Parathyroid adenoma (tissue), 2 donors: ENCODE data around the gene CDH4.

Source experiments
- H2AFZ ChIP-seq: fragments of 300-600 bp; sonication (generic); one replicate; pipeline ENCODE4 v1.7.0; 2017; ENCODE audit warnings: antibody characterized with exemption, mild to moderate bottlenecking
- H3K27ac ChIP-seq: fragments of 300-600 bp; sonication (generic); one replicate; pipeline ENCODE4 v1.7.0; 2017
- H3K27me3 ChIP-seq: fragments of 300-600 bp; sonication (generic); one replicate; pipeline ENCODE4 v1.7.0; 2017; ENCODE audit warnings: low read length; ENCODE audit not compliant: control insufficient read depth, insufficient read depth
- H3K36me3 ChIP-seq: fragments of 300-600 bp; sonication (generic); one replicate; pipeline ENCODE4 v1.7.0; 2017; ENCODE audit warnings: low read length; ENCODE audit not compliant: control insufficient read depth, insufficient read depth
- H3K4me1 ChIP-seq: fragments of 300-600 bp; sonication (generic); one replicate; pipeline ENCODE4 v1.7.0; 2017; ENCODE audit warnings: control low read depth
- H3K4me2 ChIP-seq: fragments of 300-600 bp; sonication (generic); one replicate; pipeline ENCODE4 v1.7.0; 2017; ENCODE audit warnings: low read length
- H3K4me3 ChIP-seq: fragments of 300-600 bp; sonication (generic); one replicate; pipeline ENCODE4 v1.7.0; 2017; ENCODE audit warnings: low read depth, low read length
- H3K79me2 ChIP-seq: fragments of 300-600 bp; sonication (generic); one replicate; pipeline ENCODE4 v1.7.0; 2017; ENCODE audit warnings: control low read depth
- H3K9ac ChIP-seq: fragments of 300-600 bp; sonication (generic); one replicate; pipeline ENCODE4 v1.7.0; 2017; ENCODE audit warnings: mild to moderate bottlenecking
- H3K9me3 ChIP-seq: fragments of 300-600 bp; sonication (generic); one replicate; pipeline ENCODE4 v1.7.0; 2017; ENCODE audit warnings: low read length; ENCODE audit not compliant: control insufficient read depth
- CTCF ChIP-seq: fragments of 300-600 bp; sonication (generic); IDR thresholded peaks from one replicate; pipeline ENCODE4 v1.7.0; 2017; ENCODE audit warnings: antibody characterized with exemption, mild to moderate bottlenecking
- donor health status: primary hyperparathyroidism.

Gene CDH4

GRCh38 chr20:61989741-61990140, 737.7 kb downstream of the CDH4 start:
- H3K27ac ChIP-seq = no peak overlapping the region
- H3K9me3 ChIP-seq = no peaks in the 10 kb centered on the region
- H3K36me3 ChIP-seq = no peaks in the 10 kb centered on the region
- no peaks in the 10 kb centered on the region for H3K27me3 ChIP-seq
- no peak for TF ChIP-seq CTCF
- H3K4me3 ChIP-seq = no peak overlapping the region
- H2AFZ ChIP-seq = no peak overlapping the region
- no peaks in the 10 kb centered on the region for H3K4me1 ChIP-seq
- no peak overlapping the region for H3K4me2 ChIP-seq
- peaks cover 2% of the 10 kb centered on the region for H3K79me2 ChIP-seq
- H3K9ac ChIP-seq = no peak overlapping the region
